Neutrophil (primary cell): ENCODE results near the gene DENND6B.

Experiments used
- H3K27ac ChIP-seq: fragments of 200-600 bp; sonication (generic); 2 replicates; pipeline ENCODE4 v1.5.1; 2016; ENCODE audit warnings: mild to moderate bottlenecking, moderate library complexity
- H3K27me3 ChIP-seq: fragments of 200-600 bp; sonication (generic); 2 replicates; pipeline ENCODE4 v1.6.0; 2016; ENCODE audit warnings: mild to moderate bottlenecking
- H3K36me3 ChIP-seq: fragments of 200-600 bp; sonication (generic); 2 replicates; pipeline ENCODE4 v1.5.1; 2017
- H3K4me1 ChIP-seq, 2 experiments: fragments of 200-600 bp in 1 of 2; sonication (generic) in 1 of 2; 1 replicate in 1 of 2; 2 replicates in 1 of 2; pipeline versions ENCODE4 v1.5.1 to v1.6.1; 2013 to 2016; ENCODE audit warnings: low read depth in 1 of 2, low read length in 1 of 2, mild to moderate bottlenecking in 1 of 2, moderate library complexity in 1 of 2; ENCODE audit not compliant: control insufficient read depth in 1 of 2, insufficient read depth in 1 of 2
- H3K4me3 ChIP-seq, 2 experiments: fragments of 200-600 bp in 1 of 2; sonication (generic) in 1 of 2; 1 replicate in 1 of 2; 2 replicates in 1 of 2; pipeline ENCODE4 v1.5.1; 2013 to 2016; ENCODE audit warnings: low read depth in 1 of 2, low read length in 1 of 2, mild to moderate bottlenecking in 1 of 2, moderate library complexity in 1 of 2
- H3K9me3 ChIP-seq: fragments of 200-600 bp; sonication (generic); 2 replicates; pipeline ENCODE4 v1.5.1; 2016
- CTCF ChIP-seq: fragments of 200-600 bp; sonication (generic); IDR thresholded peaks from 2 replicates; pipeline ENCODE4 v1.5.1; 2016; ENCODE audit warnings: antibody characterized with exemption

DENND6B gene

GRCh38 chr22:50270666-50271394, 56.0 kb downstream of the DENND6B start:
- Histone ChIP-seq H3K36me3 (no peaks in the 10 kb centered on the region), H3K9me3 (no peaks in the 10 kb centered on the region), H3K27ac (no peak overlapping the region), H3K4me1 (peaks cover 0 to 23% of the 10 kb centered on the region in 2 experiments), H3K4me3 (peak overlapping the region in 1 of 2 experiments; percentile 30), H3K27me3 (peaks cover 86% of the 10 kb centered on the region)
- TF ChIP-seq CTCF = no peak

GRCh38 chr22:50269970-50270665, 56.7 kb downstream of the DENND6B start, which contains the start of gene MAPK11:
MAPK11 (minus strand) TSS chr22:50270380; CDS start chr22:50270292, 88 bp downstream.
- Histone ChIP-seq H3K27me3 (peaks cover 93% of the 10 kb centered on the region), H3K27ac (no peak within 1 kb of the TSS), H3K4me3 (peak within 1 kb of the TSS in 1 of 2 experiments; percentile 45), H3K9me3 (no peaks in the 10 kb centered on the region), H3K36me3 (no peaks in the 10 kb centered on the region), H3K4me1 (peaks cover 0 to 23% of the 10 kb centered on the region in 2 experiments)
- no peak for TF ChIP-seq CTCF

GRCh38 chr22:50269573-50269969, 57.2 kb downstream of the DENND6B start:
- peaks cover 98% of the 10 kb centered on the region for H3K27me3 ChIP-seq
- no peak overlapping the region for H3K27ac ChIP-seq
- no peak for TF ChIP-seq CTCF
- H3K4me3 ChIP-seq = peak overlapping the region in 1 of 2 experiments; percentile 45
- peaks cover 0 to 23% of the 10 kb centered on the region in 2 experiments for H3K4me1 ChIP-seq
- H3K9me3 ChIP-seq = no peaks in the 10 kb centered on the region
- H3K36me3 ChIP-seq = no peaks in the 10 kb centered on the region

- no peak overlapping the region for H3K4me3 ChIP-seq
- H3K9me3 ChIP-seq = no peaks in the 10 kb centered on the region
- TF ChIP-seq CTCF = no peak
- no peak overlapping the region for H3K27ac ChIP-seq
- H3K4me1 ChIP-seq = peaks cover 0 to 23% of the 10 kb centered on the region in 2 experiments
- H3K27me3 ChIP-seq = peaks cover 100% of the 10 kb centered on the region
- no peaks in the 10 kb centered on the region for H3K36me3 ChIP-seq
These were observed 58.1 kb downstream of the DENND6B start for GRCh38 chr22:50268655-50269113.

- no peak for TF ChIP-seq CTCF
- Histone ChIP-seq H3K27ac (no peak overlapping the region), H3K4me3 (no peak overlapping the region), H3K27me3 (peaks cover 100% of the 10 kb centered on the region), H3K4me1 (peaks cover 0 to 23% of the 10 kb centered on the region in 2 experiments), H3K36me3 (no peaks in the 10 kb centered on the region), H3K9me3 (no peaks in the 10 kb centered on the region)
These were observed 59.0 kb downstream of the DENND6B start for GRCh38 chr22:50267591-50268390.
